Astrocyte (in vitro differentiated cells and primary cell): Measurements from ENCODE around the gene TMEM18. TPM values are rescaled to one million over a fixed set of nuclear protein-coding genes. Genes with fewer than 3 reads are reported as not detected.

ENCODE experiments used
- DNase-seq: peaks from one replicate; pipeline ENCODE4 v3.0.0-alpha.2; 2010; ENCODE audit warnings: low read depth
- FAIRE-seq: peaks from 2 replicates; lab custom pipeline; 2011; peaks lifted over from hg19 to GRCh38; lab: Jason Lieb, UNC
- H2AFZ ChIP-seq: 2 replicates; pipeline ENCODE4 v1.6.0; 2012; ENCODE audit warnings: low read depth, low read length, inconsistent platforms
- H3K27ac ChIP-seq: 2 replicates; pipeline ENCODE4 v1.5.1; 2011; ENCODE audit warnings: low read depth, low read length, inconsistent platforms
- H3K27me3 ChIP-seq: 2 replicates; pipeline ENCODE4 v1.6.0; 2011; ENCODE audit warnings: low read length, inconsistent platforms; ENCODE audit not compliant: insufficient read depth
- H3K36me3 ChIP-seq: 2 replicates; pipeline ENCODE4 v1.5.1; 2011; ENCODE audit warnings: low read length, inconsistent platforms; ENCODE audit not compliant: insufficient read depth
- H3K4me1 ChIP-seq: 2 replicates; pipeline ENCODE4 v1.5.1; 2011; ENCODE audit warnings: low read length, inconsistent platforms; ENCODE audit not compliant: insufficient read depth
- H3K4me2 ChIP-seq: 2 replicates; pipeline ENCODE4 v1.6.0; 2012; ENCODE audit warnings: low read length, inconsistent platforms
- H3K4me3 ChIP-seq: 2 replicates; pipeline ENCODE4 v1.5.1; 2011; ENCODE audit warnings: low read depth, mild to moderate bottlenecking, low read length, inconsistent platforms; ENCODE audit not compliant: insufficient read depth
- H3K79me2 ChIP-seq: 2 replicates; pipeline ENCODE4 v1.6.0; 2012; ENCODE audit warnings: mild to moderate bottlenecking, low read length, inconsistent platforms; ENCODE audit not compliant: insufficient read depth
- H3K9ac ChIP-seq: 2 replicates; pipeline ENCODE4 v1.6.0; 2012; ENCODE audit warnings: mild to moderate bottlenecking, low read length, inconsistent platforms
- H3K9me3 ChIP-seq: 2 replicates; pipeline ENCODE4 v1.5.1; 2012; ENCODE audit warnings: low read depth, mild to moderate bottlenecking, low read length, inconsistent platforms; ENCODE audit not compliant: insufficient read depth
- H4K20me1 ChIP-seq: 2 replicates; pipeline ENCODE4 v1.6.0; 2012; ENCODE audit warnings: low read length, inconsistent platforms; ENCODE audit not compliant: insufficient read depth
- H3K27ac Mint-ChIP-seq: one replicate; pipeline ENCODE4 v1.8.0; 2021; ENCODE audit warnings: mild to moderate bottlenecking, mixed read lengths; ENCODE audit not compliant: unreplicated experiment
- H3K27me3 Mint-ChIP-seq: one replicate; pipeline ENCODE4 v1.8.0; 2021; ENCODE audit warnings: low read depth, mixed read lengths; ENCODE audit not compliant: unreplicated experiment
- H3K36me3 Mint-ChIP-seq: one replicate; pipeline ENCODE4 v1.8.0; 2021; ENCODE audit warnings: low read depth, mixed read lengths; ENCODE audit not compliant: unreplicated experiment
- H3K4me1 Mint-ChIP-seq: one replicate; pipeline ENCODE4 v1.8.0; 2021; ENCODE audit warnings: low read depth, mixed read lengths; ENCODE audit not compliant: unreplicated experiment
- H3K4me3 Mint-ChIP-seq: one replicate; pipeline ENCODE4 v1.8.0; 2021; ENCODE audit warnings: mild to moderate bottlenecking, moderate library complexity, mixed read lengths; ENCODE audit not compliant: unreplicated experiment
- H3K9me3 Mint-ChIP-seq: one replicate; pipeline ENCODE4 v1.8.0; 2021; ENCODE audit warnings: mild to moderate bottlenecking, mixed read lengths; ENCODE audit not compliant: unreplicated experiment
- EZH2 ChIP-seq: IDR thresholded peaks from 2 replicates; pipeline ENCODE4 v1.6.1; 2012; ENCODE audit warnings: mild to moderate bottlenecking, low read length, inconsistent platforms; ENCODE audit not compliant: insufficient read depth
- total RNA-seq: library from RNA; stranded (reverse); gene quantifications from 2 replicates; pipeline ENCODE4 v1.2.1, GENCODE V29; 2021
- TF ChIP-seq, protein P1 (sequence below): IDR thresholded peaks from 2 replicates; pipeline ENCODE4 v1.5.1; 2011; ENCODE audit warnings: low read depth, mild to moderate bottlenecking, inconsistent platforms, low read length, moderate library complexity; ENCODE audit not compliant: insufficient read depth

Gene TMEM18
- total RNA-seq, 1 donor from 2014 or later: 16.8 TPM

DNA sequence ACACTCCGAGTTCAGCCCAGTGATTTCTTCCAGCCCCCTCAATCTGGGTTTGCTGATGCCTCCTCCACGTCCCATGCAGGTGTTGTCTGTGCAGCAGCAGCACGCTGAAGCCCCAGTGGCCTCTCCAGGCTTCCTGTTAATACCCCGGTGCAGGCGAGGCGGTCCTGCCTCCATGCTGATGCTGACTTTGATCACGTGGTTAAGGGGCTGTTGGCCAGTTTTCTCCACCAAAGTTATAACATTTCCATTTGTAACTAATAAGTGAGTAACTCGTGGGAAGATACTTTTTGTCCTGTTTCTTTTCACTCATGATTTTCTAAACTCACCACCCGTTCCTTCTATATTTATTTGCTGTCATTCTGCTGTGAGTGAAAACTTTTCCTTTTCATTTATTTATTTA is 42.5 kb upstream of the TMEM18 start:
- Histone ChIP-seq H3K79me2 (no peaks in the 10 kb centered on the region), H3K27me3 (no peaks in the 10 kb centered on the region), H4K20me1 (no peaks in the 10 kb centered on the region), H3K9me3 (no peaks in the 10 kb centered on the region), H3K9ac (no peak overlapping the region), H3K4me1 (no peaks in the 10 kb centered on the region), H3K4me2 (no peak overlapping the region), H3K27ac (no peak overlapping the region), H3K4me3 (no peak overlapping the region), H3K36me3 (no peaks in the 10 kb centered on the region), H2AFZ (no peak overlapping the region)
- no peak overlapping the region for H3K27ac Mint-ChIP-seq
- FAIRE-seq: no peak
- peaks cover 19% of the 10 kb centered on the region for H3K27me3 Mint-ChIP-seq
- peaks cover 2% of the 10 kb centered on the region for H3K9me3 Mint-ChIP-seq
- no peak overlapping the region for H3K4me3 Mint-ChIP-seq
- no peaks in the 10 kb centered on the region for H3K4me1 Mint-ChIP-seq
- H3K36me3 Mint-ChIP-seq: no peaks in the 10 kb centered on the region
- TF ChIP-seq, protein P1, sequence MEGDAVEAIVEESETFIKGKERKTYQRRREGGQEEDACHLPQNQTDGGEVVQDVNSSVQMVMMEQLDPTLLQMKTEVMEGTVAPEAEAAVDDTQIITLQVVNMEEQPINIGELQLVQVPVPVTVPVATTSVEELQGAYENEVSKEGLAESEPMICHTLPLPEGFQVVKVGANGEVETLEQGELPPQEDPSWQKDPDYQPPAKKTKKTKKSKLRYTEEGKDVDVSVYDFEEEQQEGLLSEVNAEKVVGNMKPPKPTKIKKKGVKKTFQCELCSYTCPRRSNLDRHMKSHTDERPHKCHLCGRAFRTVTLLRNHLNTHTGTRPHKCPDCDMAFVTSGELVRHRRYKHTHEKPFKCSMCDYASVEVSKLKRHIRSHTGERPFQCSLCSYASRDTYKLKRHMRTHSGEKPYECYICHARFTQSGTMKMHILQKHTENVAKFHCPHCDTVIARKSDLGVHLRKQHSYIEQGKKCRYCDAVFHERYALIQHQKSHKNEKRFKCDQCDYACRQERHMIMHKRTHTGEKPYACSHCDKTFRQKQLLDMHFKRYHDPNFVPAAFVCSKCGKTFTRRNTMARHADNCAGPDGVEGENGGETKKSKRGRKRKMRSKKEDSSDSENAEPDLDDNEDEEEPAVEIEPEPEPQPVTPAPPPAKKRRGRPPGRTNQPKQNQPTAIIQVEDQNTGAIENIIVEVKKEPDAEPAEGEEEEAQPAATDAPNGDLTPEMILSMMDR: no peak
- no peak for TF ChIP-seq EZH2
- no peak for DNase-seq

DNA sequence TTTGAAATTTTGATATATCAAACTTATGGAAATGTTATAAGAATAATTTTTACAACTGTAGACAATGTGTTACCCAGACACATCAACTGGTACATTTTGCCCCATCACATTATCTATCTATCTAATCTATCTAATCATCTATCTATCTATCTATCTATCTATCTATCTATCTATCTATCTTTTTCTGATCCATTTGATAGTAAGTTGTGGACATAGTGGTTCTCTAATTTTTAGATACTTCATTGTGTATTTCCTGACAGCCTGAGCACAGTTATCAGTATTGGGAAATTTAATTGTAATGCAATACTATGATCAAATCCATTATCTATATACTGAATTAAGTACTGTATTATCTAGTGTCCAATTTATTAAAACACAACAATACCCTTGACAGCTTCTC is 42.0 kb upstream of the TMEM18 start:
- H3K9me3 Mint-ChIP-seq: no peaks in the 10 kb centered on the region
- H3K4me3 Mint-ChIP-seq: no peak overlapping the region
- H3K27ac Mint-ChIP-seq: no peak overlapping the region
- H3K4me2 ChIP-seq: no peak overlapping the region
- no peaks in the 10 kb centered on the region for H3K9me3 ChIP-seq
- FAIRE-seq: no peak
- no peaks in the 10 kb centered on the region for H4K20me1 ChIP-seq
- H3K4me3 ChIP-seq: no peak overlapping the region
- peaks cover 14% of the 10 kb centered on the region for H3K27me3 Mint-ChIP-seq
- no peak overlapping the region for H2AFZ ChIP-seq
- DNase-seq: no peak
- no peaks in the 10 kb centered on the region for H3K4me1 Mint-ChIP-seq
- H3K9ac ChIP-seq: no peak overlapping the region
- TF ChIP-seq, protein P1: no peak
- TF ChIP-seq EZH2: no peak
- no peaks in the 10 kb centered on the region for H3K4me1 ChIP-seq
- no peaks in the 10 kb centered on the region for H3K36me3 ChIP-seq
- H3K36me3 Mint-ChIP-seq: no peaks in the 10 kb centered on the region
- H3K27me3 ChIP-seq: no peaks in the 10 kb centered on the region
- no peak overlapping the region for H3K27ac ChIP-seq
- H3K79me2 ChIP-seq: no peaks in the 10 kb centered on the region

DNA sequence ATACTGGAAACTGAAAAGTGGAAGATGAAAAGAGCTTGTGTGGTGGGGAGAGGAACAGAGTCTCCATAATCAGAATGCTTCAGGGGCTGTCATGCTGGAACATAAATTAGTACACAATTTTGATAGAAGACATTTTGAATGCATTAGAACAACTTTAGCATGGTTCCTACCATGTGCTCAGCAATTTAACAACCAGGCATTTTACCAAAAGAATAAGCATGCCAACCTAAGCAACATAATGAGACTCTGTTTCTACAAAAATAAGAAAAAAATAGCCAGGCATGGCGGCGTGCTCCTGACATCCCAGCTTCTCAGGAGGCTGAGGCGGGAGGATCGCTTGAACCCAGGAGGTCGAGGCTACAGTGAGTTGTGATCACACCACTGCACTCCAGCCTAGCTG is 40.5 kb upstream of the TMEM18 start:
- Histone ChIP-seq H3K36me3 (no peaks in the 10 kb centered on the region), H3K27ac (no peak overlapping the region), H2AFZ (no peak overlapping the region), H3K9ac (no peak overlapping the region), H3K9me3 (no peaks in the 10 kb centered on the region), H3K27me3 (no peaks in the 10 kb centered on the region), H4K20me1 (no peaks in the 10 kb centered on the region), H3K79me2 (no peaks in the 10 kb centered on the region), H3K4me3 (no peak overlapping the region), H3K4me1 (no peaks in the 10 kb centered on the region), H3K4me2 (no peak overlapping the region)
- FAIRE-seq: no peak
- no peak for TF ChIP-seq EZH2
- TF ChIP-seq, protein P1: no peak
- Mint-ChIP-seq H3K27me3 (peaks cover 14% of the 10 kb centered on the region), H3K36me3 (no peaks in the 10 kb centered on the region), H3K27ac (no peak overlapping the region), H3K9me3 (no peaks in the 10 kb centered on the region), H3K4me3 (no peak overlapping the region), H3K4me1 (no peaks in the 10 kb centered on the region)
- no peak for DNase-seq
